Prostate gland (tissue), 2 donors: ENCODE results near the gene C16orf74.

ENCODE experiments used
- POLR2A ChIP-seq: fragments of 450-650 bp; IDR thresholded peaks from one replicate; pipeline ENCODE4 v1.6.1; 2016; ENCODE audit warnings: antibody characterized with exemption, mild to moderate bottlenecking
- TF ChIP-seq, protein P1 (sequence below), 4 experiments: fragments of 200-600 bp in 2 of 4; fragments of 450-650 bp in 2 of 4; sonication (generic) in 2 of 4; IDR thresholded peaks; 1 replicate in 3 of 4; 2 replicates in 1 of 4; pipeline ENCODE4 v1.5.1; 2016 to 2019; ENCODE audit warnings: antibody characterized with exemption in 4 of 4, mild to moderate bottlenecking in 2 of 4, moderate library complexity in 2 of 4

DNA sequence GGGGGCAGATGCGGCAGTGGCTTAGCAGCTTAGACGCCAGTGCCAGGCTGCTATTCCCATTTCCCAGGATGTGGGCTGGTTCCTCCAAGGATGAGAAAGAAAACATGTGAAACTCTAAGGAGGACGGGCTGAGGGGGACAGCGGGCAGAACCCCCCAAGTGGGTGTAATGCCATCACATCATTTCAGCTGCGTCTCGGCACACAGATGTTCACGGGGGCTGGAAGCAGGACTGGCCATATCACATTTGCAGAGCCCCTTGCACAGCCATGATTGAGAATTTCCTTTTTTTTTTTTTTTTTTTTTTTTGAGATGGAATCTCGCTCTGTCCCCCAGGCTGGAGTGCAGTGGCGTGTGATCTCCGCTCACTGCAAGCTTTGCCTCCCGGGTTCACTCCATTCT is 46.9 kb downstream of the C16orf74 start:
- TF ChIP-seq POLR2A, result no peak
- TF ChIP-seq, protein P1, sequence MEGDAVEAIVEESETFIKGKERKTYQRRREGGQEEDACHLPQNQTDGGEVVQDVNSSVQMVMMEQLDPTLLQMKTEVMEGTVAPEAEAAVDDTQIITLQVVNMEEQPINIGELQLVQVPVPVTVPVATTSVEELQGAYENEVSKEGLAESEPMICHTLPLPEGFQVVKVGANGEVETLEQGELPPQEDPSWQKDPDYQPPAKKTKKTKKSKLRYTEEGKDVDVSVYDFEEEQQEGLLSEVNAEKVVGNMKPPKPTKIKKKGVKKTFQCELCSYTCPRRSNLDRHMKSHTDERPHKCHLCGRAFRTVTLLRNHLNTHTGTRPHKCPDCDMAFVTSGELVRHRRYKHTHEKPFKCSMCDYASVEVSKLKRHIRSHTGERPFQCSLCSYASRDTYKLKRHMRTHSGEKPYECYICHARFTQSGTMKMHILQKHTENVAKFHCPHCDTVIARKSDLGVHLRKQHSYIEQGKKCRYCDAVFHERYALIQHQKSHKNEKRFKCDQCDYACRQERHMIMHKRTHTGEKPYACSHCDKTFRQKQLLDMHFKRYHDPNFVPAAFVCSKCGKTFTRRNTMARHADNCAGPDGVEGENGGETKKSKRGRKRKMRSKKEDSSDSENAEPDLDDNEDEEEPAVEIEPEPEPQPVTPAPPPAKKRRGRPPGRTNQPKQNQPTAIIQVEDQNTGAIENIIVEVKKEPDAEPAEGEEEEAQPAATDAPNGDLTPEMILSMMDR (IDR thresholded peaks at IDR 0.05), result no peak
